HEK293 (cell line): Measurements from ENCODE around the gene ABHD17B.

Source experiments
- CTCF ChIP-seq: fragments of 450-650 bp; formaldehyde crosslinking; IDR thresholded peaks from 2 replicates; pipeline ENCODE4 v1.5.1; 2016; ENCODE audit warnings: missing biosample characterization, missing genetic modification characterization
- HIC1 ChIP-seq: fragments of 450-650 bp; formaldehyde crosslinking; IDR thresholded peaks from 2 replicates; pipeline ENCODE4 v1.5.1; 2016; ENCODE audit warnings: missing biosample characterization, missing genetic modification characterization
- HOXD13 ChIP-seq: sonication (generic); formaldehyde crosslinking; IDR thresholded peaks from 2 replicates; pipeline ENCODE4 v1.8.0; 2022; ENCODE audit warnings: missing genetic modification reagents, borderline replicate concordance
- PATZ1 ChIP-seq: fragments of 450-650 bp; formaldehyde crosslinking; IDR thresholded peaks from 2 replicates; pipeline ENCODE4 v1.5.1; 2016; ENCODE audit warnings: missing biosample characterization, missing genetic modification characterization
- PBX3 ChIP-seq: sonication (generic); formaldehyde crosslinking; IDR thresholded peaks from 2 replicates; pipeline ENCODE4 v1.8.1; 2022; ENCODE audit warnings: mild to moderate bottlenecking, moderate library complexity, missing genetic modification reagents
- PRDM10 ChIP-seq: fragments of 450-650 bp; formaldehyde crosslinking; IDR thresholded peaks from 2 replicates; pipeline ENCODE4 v1.5.1; 2016; ENCODE audit warnings: missing biosample characterization, missing genetic modification characterization
- REST ChIP-seq: fragments of 450-650 bp; formaldehyde crosslinking; IDR thresholded peaks from 2 replicates; pipeline ENCODE4 v1.5.1; 2016; ENCODE audit warnings: missing biosample characterization, missing genetic modification characterization
- ZBTB20 ChIP-seq: fragments of 450-650 bp; formaldehyde crosslinking; IDR thresholded peaks from 2 replicates; pipeline ENCODE4 v1.5.1; 2016; ENCODE audit warnings: missing biosample characterization, missing genetic modification characterization
- ZNF311 ChIP-seq: fragments of 450-650 bp; formaldehyde crosslinking; IDR thresholded peaks from 2 replicates; pipeline ENCODE4 v1.5.1; 2017; ENCODE audit warnings: missing biosample characterization, missing genetic modification characterization, borderline replicate concordance
- ZNF398 ChIP-seq: fragments of 450-650 bp; formaldehyde crosslinking; IDR thresholded peaks from 2 replicates; pipeline ENCODE4 v1.5.1; 2017; ENCODE audit warnings: missing biosample characterization, missing genetic modification characterization

- TF ChIP-seq ZBTB20 (tag by site-specific recombination) (no peak), PBX3 (no peak), PATZ1 (tag by site-specific recombination) (no peak), REST (tag by site-specific recombination) (no peak), CTCF (no peak), PRDM10 (tag by site-specific recombination) (no peak), HIC1 (tag by site-specific recombination) (no peak), HOXD13 (CRISPR knock-in tag) (no peak), ZNF398 (no peak), ZNF311 (tag by site-specific recombination) (no peak)
Measured at GRCh38 chr9:71929791-71930440, 18.9 kb upstream of the ABHD17B start.
